Omental fat pad (tissue), 4 donors: Measurements from ENCODE around the gene SLC9A9. TPM values are rescaled to one million over a fixed set of nuclear protein-coding genes. Genes with fewer than 3 reads are reported as not detected.

Experiments
- ATAC-seq: fragments of 150-250 bp; one replicate; pipeline ENCODE4 v1.9.1; 2016; ENCODE audit warnings: mild to moderate bottlenecking, moderate library complexity; ENCODE audit not compliant: low FRiP score
- DNase-seq: peaks from one replicate; pipeline ENCODE4 v3.0.0-alpha.2; 2019; ENCODE audit warnings: low spot score
- CTCF ChIP-seq, 3 donors: fragments of 450-650 bp; IDR thresholded peaks; one replicate each; pipeline ENCODE4 v1.5.1; 2016 to 2017; ENCODE audit warnings: antibody characterized with exemption in 3 of 3, mild to moderate bottlenecking in 3 of 3, moderate library complexity in 2 of 3
- total RNA-seq, 4 donors: library from RNA; depleted of rRNA; stranded (reverse); fragments of >200 nt; gene quantifications; one replicate each; pipeline ENCODE4 v1.1.0, GENCODE V29; 2016

The SLC9A9 gene
- total RNA-seq, 4 donors from 2014 or later = 15.5 to 39.6 (median 26.9) TPM

- no peak for TF ChIP-seq CTCF (IDR thresholded peaks at IDR 0.05)
- DNase-seq = no peak
- no peak for ATAC-seq
Measured at GRCh38 chr3:143848704-143849103, 436 bp upstream of the SLC9A9 start.

GRCh38 chr3:143843587-143843986 is 4.7 kb downstream of the SLC9A9 start:
- no peak for DNase-seq
- no peak for TF ChIP-seq CTCF (IDR thresholded peaks at IDR 0.05)

GRCh38 chr3:143840636-143841035 is 7.6 kb downstream of the SLC9A9 start:
- no peak for DNase-seq
- TF ChIP-seq CTCF (IDR thresholded peaks at IDR 0.05) = no peak
- ATAC-seq = no peak

More at GRCh38 chr3:143843587-143843986, 4.7 kb downstream of the SLC9A9 start:
- no peak for ATAC-seq

- ATAC-seq (no peak), DNase-seq (no peak)
- no peak for TF ChIP-seq CTCF (IDR thresholded peaks at IDR 0.05)
Measured at GRCh38 chr3:143839980-143840379, 8.3 kb downstream of the SLC9A9 start.

GRCh38 chr3:143837076-143837475 is 11.2 kb downstream of the SLC9A9 start:
- ATAC-seq (no peak), DNase-seq (no peak)
- TF ChIP-seq CTCF (IDR thresholded peaks at IDR 0.05) = no peak

- DNase-seq (no peak), ATAC-seq (no peak)
- TF ChIP-seq CTCF (IDR thresholded peaks at IDR 0.05) = no peak
Measured at GRCh38 chr3:143835312-143835711, 13.0 kb downstream of the SLC9A9 start.

GRCh38 chr3:143832433-143832832 is 15.8 kb downstream of the SLC9A9 start:
- ATAC-seq (peak; percentile 43), DNase-seq (no peak)
- no peak for TF ChIP-seq CTCF (IDR thresholded peaks at IDR 0.05)
